Activated B cell treated with CpG ODN at 0.5 μM for 24 hours (primary cell): ENCODE measurements around the gene CBX3. TPM values are rescaled to one million over a fixed set of nuclear protein-coding genes. Genes with fewer than 3 reads are reported as not detected.

Experiments used
- ATAC-seq: fragments of 200-7000 bp; cut with Tn5 transposase; one replicate; pipeline ENCODE4 v1.10.0; 2021; ENCODE audit warnings: low read depth, mild to moderate bottlenecking, moderate library complexity
- CTCF ChIA-PET: fragments of 350-600 bp; sonication (Branson Sonifier 250); formaldehyde crosslinking; loops from one replicate; lab custom pipeline; 2021; ENCODE audit warnings: antibody characterized with exemption; lab: Charles Lee
- POLR2A ChIA-PET: fragments of 350-600 bp; sonication (Branson Sonifier 250); formaldehyde crosslinking; loops from one replicate; lab custom pipeline; 2021; ENCODE audit warnings: antibody characterized with exemption; lab: Charles Lee
- DNase-seq: peaks from one replicate; pipeline ENCODE4 v3.0.0; 2022
- H3K27ac Mint-ChIP-seq: one replicate; pipeline ENCODE4 v1.8.0; 2020; ENCODE audit warnings: mixed read lengths
- H3K27me3 Mint-ChIP-seq: one replicate; pipeline ENCODE4 v1.8.0; 2021; ENCODE audit warnings: mixed read lengths
- H3K36me3 Mint-ChIP-seq: one replicate; pipeline ENCODE4 v1.8.0; 2021; ENCODE audit warnings: low read depth, mixed read lengths
- H3K4me1 Mint-ChIP-seq: one replicate; pipeline ENCODE4 v1.8.0; 2021; ENCODE audit warnings: mixed read lengths
- H3K4me3 Mint-ChIP-seq: one replicate; pipeline ENCODE4 v1.8.0; 2020; ENCODE audit warnings: mild to moderate bottlenecking, mixed read lengths
- H3K9me3 Mint-ChIP-seq: one replicate; pipeline ENCODE4 v1.8.0; 2020; ENCODE audit warnings: mixed read lengths
- intact Hi-C: fragments of 100-400 bp; cut with micrococcal nuclease; formaldehyde crosslinking; loops from one replicate; pipeline ENCODE4 v1.15.1; 2024
- total RNA-seq: library from RNA; stranded (reverse); gene quantifications from 2 replicates; pipeline ENCODE4 v1.2.3, GENCODE V29; 2022
- TF ChIP-seq, protein P1 (sequence below): fragments of 200-600 bp; IDR thresholded peaks from one replicate; pipeline ENCODE4 v1.8.0; 2022; ENCODE audit warnings: antibody characterized with exemption, mild to moderate bottlenecking

The CBX3 gene
- total RNA-seq, 1 donor from 2014 or later, result 125 TPM

GRCh38 chr7:26203016-26203415 lies 1.5 kb downstream of the CBX3 start:
- ATAC-seq (no peak), DNase-seq (no peak)
- Mint-ChIP-seq H3K27me3 (no peaks in the 10 kb centered on the region), H3K9me3 (no peaks in the 10 kb centered on the region), H3K4me3 (peak overlapping the region; percentile 87), H3K4me1 (peaks cover 39% of the 10 kb centered on the region), H3K36me3 (peaks cover 63% of the 10 kb centered on the region), H3K27ac (peak overlapping the region; percentile 86)
- TF ChIP-seq, protein P1, sequence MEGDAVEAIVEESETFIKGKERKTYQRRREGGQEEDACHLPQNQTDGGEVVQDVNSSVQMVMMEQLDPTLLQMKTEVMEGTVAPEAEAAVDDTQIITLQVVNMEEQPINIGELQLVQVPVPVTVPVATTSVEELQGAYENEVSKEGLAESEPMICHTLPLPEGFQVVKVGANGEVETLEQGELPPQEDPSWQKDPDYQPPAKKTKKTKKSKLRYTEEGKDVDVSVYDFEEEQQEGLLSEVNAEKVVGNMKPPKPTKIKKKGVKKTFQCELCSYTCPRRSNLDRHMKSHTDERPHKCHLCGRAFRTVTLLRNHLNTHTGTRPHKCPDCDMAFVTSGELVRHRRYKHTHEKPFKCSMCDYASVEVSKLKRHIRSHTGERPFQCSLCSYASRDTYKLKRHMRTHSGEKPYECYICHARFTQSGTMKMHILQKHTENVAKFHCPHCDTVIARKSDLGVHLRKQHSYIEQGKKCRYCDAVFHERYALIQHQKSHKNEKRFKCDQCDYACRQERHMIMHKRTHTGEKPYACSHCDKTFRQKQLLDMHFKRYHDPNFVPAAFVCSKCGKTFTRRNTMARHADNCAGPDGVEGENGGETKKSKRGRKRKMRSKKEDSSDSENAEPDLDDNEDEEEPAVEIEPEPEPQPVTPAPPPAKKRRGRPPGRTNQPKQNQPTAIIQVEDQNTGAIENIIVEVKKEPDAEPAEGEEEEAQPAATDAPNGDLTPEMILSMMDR, result no peak
- intact Hi-C loops, result loop anchor here (5.0 kb wide), 1 partner anchor 464 kb away; no protein-coding TSS in a partner anchor
- ChIA-PET CTCF (interaction anchor here (0.7 kb wide), 1 partner anchor 113 kb away, joined by 3 read pairs; no protein-coding TSS in a partner anchor), POLR2A (interaction anchor here (0.7 to 6.5 kb wide), 7 partner anchors 19 to 658 kb away, joined by 3 to 59 read pairs (median 3); no protein-coding TSS in a partner anchor)

DNA sequence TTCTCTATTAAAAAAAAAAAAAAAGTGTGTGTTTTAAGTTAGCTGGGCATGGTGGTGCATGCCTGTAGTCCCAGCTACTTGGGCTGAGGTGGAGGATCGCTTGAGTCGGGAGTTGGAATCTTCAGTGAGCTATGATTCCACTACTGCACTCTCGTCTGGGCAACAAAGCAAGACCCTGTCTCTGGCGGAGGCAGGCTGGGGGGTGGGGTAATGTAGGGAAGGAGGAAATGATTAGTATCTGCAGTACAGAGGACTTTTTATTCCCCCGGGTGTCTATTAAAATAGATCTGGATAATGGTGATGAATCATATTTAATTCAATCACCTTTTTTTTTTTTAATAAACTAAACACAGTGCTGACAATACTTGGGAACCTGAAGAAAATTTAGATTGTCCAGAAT lies 6.5 kb downstream of the CBX3 start:
- Mint-ChIP-seq H3K27me3 (no peaks in the 10 kb centered on the region), H3K4me1 (peaks cover 40% of the 10 kb centered on the region), H3K36me3 (peaks cover 74% of the 10 kb centered on the region), H3K27ac (no peak overlapping the region), H3K9me3 (no peaks in the 10 kb centered on the region), H3K4me3 (no peak overlapping the region)
- no peak for ATAC-seq
- CTCF ChIA-PET, result interaction anchor here (0.7 kb wide), 1 partner anchor 460 kb away, joined by 3 read pairs; no protein-coding TSS in a partner anchor
- TF ChIP-seq, protein P1, result no peak
- no peak for DNase-seq
- intact Hi-C loops, result no loop called here
- POLR2A ChIA-PET, result interaction anchor here (0.8 kb wide), 1 partner anchor 12 kb away, joined by 12 read pairs; no protein-coding TSS in a partner anchor

GRCh38 chr7:26212921-26213718 lies 11.6 kb downstream of the CBX3 start:
- H3K36me3 Mint-ChIP-seq, result peaks cover 51% of the 10 kb centered on the region
- POLR2A ChIA-PET, result interaction anchor here (1.7 to 2.5 kb wide), 2 partner anchors 12 to 13 kb away, joined by 4 to 11 read pairs; partner anchors contain the start of genes CBX3 and HNRNPA2B1
- H3K4me3 Mint-ChIP-seq, result no peak overlapping the region
- no peak for ATAC-seq
- intact Hi-C loops, result no loop called here
- H3K4me1 Mint-ChIP-seq, result peaks cover 11% of the 10 kb centered on the region
- TF ChIP-seq, protein P1, result no peak
- CTCF ChIA-PET, result interaction anchor here (0.7 to 1.0 kb wide), 2 partner anchors 15 to 287 kb away, joined by 3 read pairs; no protein-coding TSS in a partner anchor
- H3K9me3 Mint-ChIP-seq, result no peaks in the 10 kb centered on the region
- no peak overlapping the region for H3K27ac Mint-ChIP-seq
- no peaks in the 10 kb centered on the region for H3K27me3 Mint-ChIP-seq
- no peak for DNase-seq

DNA sequence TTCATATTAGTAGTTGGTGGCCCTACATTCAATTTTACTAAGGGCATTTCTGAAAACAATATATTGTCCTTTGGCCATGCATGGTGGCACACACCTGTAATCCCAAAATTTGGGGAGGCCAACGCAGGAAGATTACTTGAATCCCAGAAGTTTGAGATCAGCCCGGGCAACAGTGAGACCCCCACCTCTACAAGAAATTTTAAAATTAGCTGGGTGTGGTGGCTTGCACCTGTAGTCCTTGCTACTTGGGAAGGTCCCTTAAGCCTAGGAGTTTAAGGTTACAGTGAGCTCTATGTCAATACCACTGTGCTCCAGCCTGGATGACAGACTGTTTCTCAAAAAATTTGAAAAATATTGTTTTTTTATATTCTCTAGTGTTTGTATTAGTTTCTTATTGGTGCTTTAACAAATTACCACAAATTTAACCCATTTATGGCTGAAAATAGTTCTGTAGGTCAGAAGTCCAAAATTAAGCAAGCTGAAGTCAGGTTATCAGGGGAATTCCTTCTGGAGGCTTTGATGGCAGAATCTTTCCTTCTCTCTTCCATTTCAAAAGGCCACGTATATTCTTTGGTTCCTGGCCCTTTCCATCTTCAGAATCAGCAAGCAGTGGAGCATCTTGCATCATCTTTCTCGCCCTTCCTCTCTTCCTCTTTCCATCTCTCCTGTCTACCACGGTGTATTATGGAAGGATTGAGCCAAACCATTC lies 12.4 kb downstream of the CBX3 start:
- CTCF ChIA-PET, result no interaction called here

More for the DNA sequence above, 12.4 kb downstream of the CBX3 start:
- intact Hi-C loops, result no loop called here
- Mint-ChIP-seq H3K9me3 (no peaks in the 10 kb centered on the region), H3K4me3 (no peak overlapping the region), H3K27ac (no peak overlapping the region), H3K36me3 (peaks cover 46% of the 10 kb centered on the region), H3K27me3 (no peaks in the 10 kb centered on the region), H3K4me1 (peaks cover 11% of the 10 kb centered on the region)
- ATAC-seq (no peak), DNase-seq (no peak)
- POLR2A ChIA-PET, result interaction anchor here (1.7 to 2.5 kb wide), 2 partner anchors 12 to 14 kb away, joined by 4 to 11 read pairs; partner anchors contain the start of genes CBX3 and HNRNPA2B1
- TF ChIP-seq, protein P1, result no peak
